Testis (tissue), 3 donors: Measurements from ENCODE around the gene RABGAP1L. TPM values are rescaled to one million over a fixed set of nuclear protein-coding genes. Genes with fewer than 3 reads are reported as not detected.
"Not testable (repeated sequence)": the region's sequence is repeated elsewhere in the genome, so short reads cannot be mapped to it uniquely, and the experiment has no call there.

ENCODE experiments used
- DNase-seq: peaks from one replicate; pipeline ENCODE4 v3.0.0-alpha.2; 2019
- H3K27ac ChIP-seq, 2 donors: fragments of 200-600 bp; sonication (generic); one replicate each; pipeline ENCODE4 v1.5.1; 2019
- H3K27me3 ChIP-seq: fragments of 200-600 bp; sonication (generic); one replicate; pipeline ENCODE4 v1.5.1; 2019
- H3K36me3 ChIP-seq: fragments of 200-600 bp; sonication (generic); one replicate; pipeline ENCODE4 v1.5.1; 2017; ENCODE audit warnings: low read depth; ENCODE audit errors: missing control alignments
- H3K4me1 ChIP-seq: fragments of 200-600 bp; sonication (generic); one replicate; pipeline ENCODE4 v1.5.1; 2019
- H3K4me3 ChIP-seq, 2 donors: fragments of 200-600 bp; sonication (generic); one replicate each; pipeline ENCODE4 v1.5.1; 2017 to 2019
- H3K9me3 ChIP-seq: fragments of 200-600 bp; sonication (generic); one replicate; pipeline ENCODE4 v1.5.1; 2017
- POLR2A ChIP-seq: fragments of 450-650 bp; IDR thresholded peaks from one replicate; pipeline ENCODE4 v1.6.1; 2017; ENCODE audit warnings: antibody characterized with exemption, mild to moderate bottlenecking, moderate library complexity
- WGBS, 2 donors: methylation state at CpG; one replicate each; pipeline ENCODE4 v1.1.5; 2018; 5-methylcytosine and 5-hydroxymethylcytosine counted together
- intact Hi-C: fragments of 100-400 bp; cut with DNase I; formaldehyde crosslinking; loops from one replicate; pipeline ENCODE4 v1.15.1; 2023; ENCODE audit warnings: low total_unique reads
- polyA plus RNA-seq: library from polyadenylated mRNA; stranded (reverse); fragments of 350-450 nt; fragmentation: Illumina TruSeq; extraction: RNeasy Lipid Tissue Mini Kit (QIAGEN cat#74804); gene quantifications from one replicate; pipeline ENCODE4 v1.2.3, GENCODE V29; 2014; ENCODE audit warnings: low read depth, low replicate concordance; ENCODE audit not compliant: insufficient read depth
- total RNA-seq, 2 donors: library from RNA; depleted of rRNA; stranded (reverse); fragments of >200 nt; gene quantifications; one replicate each; pipeline ENCODE4 v1.2.3, GENCODE V29; 2016
- TF ChIP-seq, protein P1 (sequence below), 3 experiments: fragments of 450-650 bp in 2 of 3; fragments of 200-600 bp in 1 of 3; sonication (generic) in 1 of 3; IDR thresholded peaks; one replicate each; pipeline ENCODE4 v1.5.1; 2016 to 2019; ENCODE audit warnings: antibody characterized with exemption in 3 of 3, mild to moderate bottlenecking in 2 of 3, moderate library complexity in 1 of 3

RABGAP1L gene
- total and polyA plus RNA-seq, 3 donors from 2014 or later, result 40.5 to 53.1 (median 49.5) TPM

- Histone ChIP-seq H3K27ac (peak overlapping the region in 1 of 2 donors; percentile 27), H3K4me3 (no peak overlapping the region), H3K27me3 (no peaks in the 10 kb centered on the region), H3K4me1 (no peaks in the 10 kb centered on the region), H3K36me3 (no peaks in the 10 kb centered on the region), H3K9me3 (no peaks in the 10 kb centered on the region)
- 63 to 68% methylated on average over 6 of the region's 6 CpGs for WGBS, 2 donors
- intact Hi-C loops, result no loop called here
- DNase-seq, result no peak
- TF ChIP-seq POLR2A, result no peak
- TF ChIP-seq, protein P1, sequence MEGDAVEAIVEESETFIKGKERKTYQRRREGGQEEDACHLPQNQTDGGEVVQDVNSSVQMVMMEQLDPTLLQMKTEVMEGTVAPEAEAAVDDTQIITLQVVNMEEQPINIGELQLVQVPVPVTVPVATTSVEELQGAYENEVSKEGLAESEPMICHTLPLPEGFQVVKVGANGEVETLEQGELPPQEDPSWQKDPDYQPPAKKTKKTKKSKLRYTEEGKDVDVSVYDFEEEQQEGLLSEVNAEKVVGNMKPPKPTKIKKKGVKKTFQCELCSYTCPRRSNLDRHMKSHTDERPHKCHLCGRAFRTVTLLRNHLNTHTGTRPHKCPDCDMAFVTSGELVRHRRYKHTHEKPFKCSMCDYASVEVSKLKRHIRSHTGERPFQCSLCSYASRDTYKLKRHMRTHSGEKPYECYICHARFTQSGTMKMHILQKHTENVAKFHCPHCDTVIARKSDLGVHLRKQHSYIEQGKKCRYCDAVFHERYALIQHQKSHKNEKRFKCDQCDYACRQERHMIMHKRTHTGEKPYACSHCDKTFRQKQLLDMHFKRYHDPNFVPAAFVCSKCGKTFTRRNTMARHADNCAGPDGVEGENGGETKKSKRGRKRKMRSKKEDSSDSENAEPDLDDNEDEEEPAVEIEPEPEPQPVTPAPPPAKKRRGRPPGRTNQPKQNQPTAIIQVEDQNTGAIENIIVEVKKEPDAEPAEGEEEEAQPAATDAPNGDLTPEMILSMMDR (IDR thresholded peaks at IDR 0.05), result peak; percentile 6 to 64 (median 49)
Measured at GRCh38 chr1:174114788-174115448, 44.4 kb upstream of the RABGAP1L start.

DNA sequence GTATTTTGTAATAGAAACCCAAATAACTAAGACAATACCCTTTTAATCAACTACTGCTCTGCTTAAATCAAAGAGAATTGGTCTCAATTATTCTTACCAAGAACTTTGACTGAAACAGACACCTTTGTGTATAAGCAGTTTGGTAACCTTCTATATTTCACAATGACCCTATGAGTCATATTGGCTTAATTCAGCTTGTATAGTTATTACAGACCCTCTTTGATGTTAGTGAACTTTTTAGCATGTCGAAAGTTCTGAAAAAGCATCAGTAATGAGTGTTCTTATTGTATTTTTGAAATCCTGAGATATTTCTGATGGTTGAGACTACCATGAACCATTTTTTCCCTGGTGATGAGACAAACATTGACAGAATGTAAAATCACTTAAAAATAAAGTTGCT, 43.3 kb upstream of the RABGAP1L start:
- intact Hi-C loops, result no loop called here
- TF ChIP-seq, protein P1 (IDR thresholded peaks at IDR 0.05), result no peak
- TF ChIP-seq POLR2A, result no peak
- Histone ChIP-seq H3K27ac (no peak overlapping the region), H3K9me3 (no peaks in the 10 kb centered on the region), H3K4me3 (no peak overlapping the region), H3K36me3 (no peaks in the 10 kb centered on the region), H3K4me1 (no peaks in the 10 kb centered on the region), H3K27me3 (no peaks in the 10 kb centered on the region)
- no peak for DNase-seq
- WGBS, 2 donors, result 88 to 94% methylated on average over 1 of the region's 1 CpG

- intact Hi-C loops, result no loop called here
- DNase-seq, result no peak
- no peak overlapping the region for H3K4me3 ChIP-seq
- H3K27me3 ChIP-seq, result no peaks in the 10 kb centered on the region
- no peaks in the 10 kb centered on the region for H3K4me1 ChIP-seq
- TF ChIP-seq POLR2A, result no peak
- TF ChIP-seq, protein P1 (IDR thresholded peaks at IDR 0.05), result no peak
- no peaks in the 10 kb centered on the region for H3K9me3 ChIP-seq
- H3K27ac ChIP-seq, result no peak overlapping the region
- no peaks in the 10 kb centered on the region for H3K36me3 ChIP-seq
Measured at GRCh38 chr1:174118751-174119150, 40.6 kb upstream of the RABGAP1L start.

DNA sequence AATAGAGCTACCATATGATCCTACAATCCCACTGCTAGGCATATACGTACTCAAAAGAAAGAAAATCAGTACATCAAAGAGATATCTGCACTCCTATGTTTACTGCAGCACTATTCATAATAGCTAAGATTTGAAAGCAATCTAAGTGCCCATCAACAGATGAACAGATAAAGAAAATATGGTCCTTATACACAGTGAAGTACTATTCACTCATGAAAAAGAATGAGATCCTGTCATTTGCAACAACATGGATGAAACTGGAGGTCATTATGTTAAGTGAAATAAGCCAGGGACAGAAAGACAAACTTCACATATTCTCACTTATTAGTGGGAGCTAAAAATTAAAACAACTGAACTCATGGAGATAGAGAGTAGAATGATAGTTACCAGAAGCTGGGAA, 37.0 kb upstream of the RABGAP1L start:
- intact Hi-C loops, H3K9me3 ChIP-seq, H3K27ac ChIP-seq, H3K27me3 ChIP-seq, H3K4me3 ChIP-seq, H3K4me1 ChIP-seq, DNase-seq, H3K36me3 ChIP-seq: not testable (repeated sequence)
- 95 to 96% methylated on average over 1 of the region's 1 CpG for WGBS, 2 donors

DNA sequence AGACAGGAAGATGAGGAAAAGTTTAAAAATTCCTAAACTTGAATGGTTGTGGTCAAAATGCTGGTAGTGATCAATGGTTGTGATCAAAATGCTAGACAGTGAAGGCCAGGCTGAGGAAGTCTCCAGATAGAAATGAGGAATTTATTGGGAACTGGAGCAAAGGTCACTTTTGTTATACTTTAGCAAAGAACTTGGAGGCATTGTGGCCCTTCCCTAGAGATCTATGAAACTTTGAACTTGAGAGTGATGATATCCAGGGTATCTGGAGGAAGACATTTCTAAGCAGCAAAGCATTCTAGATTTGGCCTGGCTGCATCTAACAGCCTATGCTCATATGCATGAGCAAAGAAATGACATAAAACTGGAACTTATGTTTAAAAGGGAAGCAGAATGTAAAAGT, 35.5 kb upstream of the RABGAP1L start:
- Histone ChIP-seq H3K4me1 (no peaks in the 10 kb centered on the region), H3K27me3 (no peaks in the 10 kb centered on the region), H3K4me3 (no peak overlapping the region), H3K36me3 (no peaks in the 10 kb centered on the region), H3K9me3 (no peaks in the 10 kb centered on the region), H3K27ac (no peak overlapping the region)
- intact Hi-C loops, result no loop called here
- DNase-seq, result no peak
- TF ChIP-seq POLR2A, result no peak
- TF ChIP-seq, protein P1 (IDR thresholded peaks at IDR 0.05), result no peak

- 47 to 87% methylated on average over 1 of the region's 1 CpG for WGBS, 2 donors
Measured at GRCh38 chr1:174127176-174127575, 32.1 kb upstream of the RABGAP1L start.

More at GRCh38 chr1:174127176-174127575, 32.1 kb upstream of the RABGAP1L start:
- H3K4me3 ChIP-seq, H3K36me3 ChIP-seq, H3K27ac ChIP-seq, H3K9me3 ChIP-seq, H3K4me1 ChIP-seq, DNase-seq, H3K27me3 ChIP-seq, intact Hi-C loops: not testable (repeated sequence)
